Measurements from ENCODE around the gene PAK1. TPM values are rescaled to one million over a fixed set of nuclear protein-coding genes. Genes with fewer than 3 reads are reported as not detected.

PAK1 gene
- 18.7 TPM for polyA plus RNA-seq (2013, experiment 1 of 2)
- 20.2 TPM for polyA plus RNA-seq (2013, experiment 2 of 2)

GRCh38 chr11:77473801-77474683 is at the start of gene PAK1:
Gene PAK1, minus strand, starts transcription at chr11:77474094. Its CDS starts 81,574 bp downstream, at chr11:77392520.
- WGBS: 5% methylated on average over 55 of the region's 72 CpGs
- peak within 1 kb of the TSS in 1 of 2 experiments; percentile 44 for H3K14ac ChIP-seq (ENCODE audit: low read length in 2 of 2)

DNA sequence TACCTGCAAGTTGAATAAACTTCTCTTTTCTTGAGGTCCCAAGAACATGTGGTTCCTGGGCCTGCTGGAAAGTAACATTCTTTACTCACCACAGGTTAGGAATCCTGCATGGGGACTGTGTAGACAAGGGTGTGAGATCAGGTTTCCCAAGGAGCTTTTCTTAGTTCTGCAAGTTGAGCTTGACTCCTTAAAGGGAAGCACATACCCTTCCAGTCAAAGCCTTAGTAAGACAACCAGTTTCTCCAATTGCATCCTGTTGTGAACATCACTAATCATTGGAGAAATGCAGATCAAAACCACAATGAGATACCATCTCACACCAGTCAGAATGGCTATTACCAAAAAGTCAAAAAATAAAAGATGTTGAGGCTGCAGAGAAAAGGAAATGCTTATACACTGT is 48.3 kb upstream of the PAK1 start:
- Histone ChIP-seq H3K4me3 (ENCODE audit: insufficient read depth in 1 of 2, low read depth in 1 of 2, low read length in 2 of 2) (no peak overlapping the region), H3K9ac (ENCODE audit: low read length) (no peak overlapping the region), H4K91ac (ENCODE audit: low read length) (no peak overlapping the region), H2AK5ac (ENCODE audit: low read length, severe bottlenecking) (no peak overlapping the region), H3K79me1 (replicated peaks; ENCODE audit: low read length, poor library complexity, severe bottlenecking) (no peaks in the 10 kb centered on the region), H4K8ac (ENCODE audit: low read length) (no peak overlapping the region), H3K4ac (ENCODE audit: low read depth in 1 of 2, low read length in 2 of 2) (no peak overlapping the region), H3K36me3 (ENCODE audit: control insufficient read depth in 1 of 2, insufficient read depth in 2 of 2, low read depth in 1 of 2, low read length in 2 of 2) (no peaks in the 10 kb centered on the region), H2BK12ac (ENCODE audit: low read length in 2 of 2) (no peak overlapping the region), H3K4me1 (ENCODE audit: control insufficient read depth, insufficient read depth, low read depth, low read length) (no peaks in the 10 kb centered on the region), H3K14ac (ENCODE audit: low read length in 2 of 2) (no peak overlapping the region), H3K27ac (ENCODE audit: low read length, poor library complexity, severe bottlenecking) (no peak overlapping the region), H3K27me3 (ENCODE audit: control insufficient read depth in 1 of 2, insufficient read depth in 1 of 2, low read length in 2 of 2) (no peaks in the 10 kb centered on the region), H2AFZ (ENCODE audit: low read depth, low read length) (no peak overlapping the region), H3K9me3 (ENCODE audit: control insufficient read depth, low read length) (no peaks in the 10 kb centered on the region), H2BK15ac (ENCODE audit: low read depth, poor library complexity, severe bottlenecking) (no peak overlapping the region), H3K23ac (ENCODE audit: low read length in 2 of 2) (no peak overlapping the region), H2BK120ac (ENCODE audit: low read depth, low read length) (no peak overlapping the region), H2BK5ac (ENCODE audit: low read depth, low read length, poor library complexity, severe bottlenecking) (no peak overlapping the region), H3K4me2 (ENCODE audit: low read length, poor library complexity, severe bottlenecking) (no peak overlapping the region), H3K18ac (ENCODE audit: low read depth in 1 of 2, low read length in 2 of 2) (no peak overlapping the region)
- no peak for DNase-seq

More at GRCh38 chr11:77473801-77474683, at the start of gene PAK1:
- H3K4me3 ChIP-seq (ENCODE audit: insufficient read depth in 1 of 2, low read depth in 1 of 2, low read length in 2 of 2): peak within 1 kb of the TSS; percentile 60 to 82
- no peaks in the 10 kb centered on the region for H3K36me3 ChIP-seq (ENCODE audit: control insufficient read depth in 1 of 2, insufficient read depth in 2 of 2, low read depth in 1 of 2, low read length in 2 of 2)
- no peak within 1 kb of the TSS for H3K27ac ChIP-seq (ENCODE audit: low read length, poor library complexity, severe bottlenecking)
- peak within 1 kb of the TSS; percentile 82 for H3K9ac ChIP-seq (ENCODE audit: low read length)
- peak within 1 kb of the TSS; percentile 49 for H3K4me2 ChIP-seq (ENCODE audit: low read length, poor library complexity, severe bottlenecking)
- DNase-seq: peak; percentile 87
- H2BK5ac ChIP-seq (ENCODE audit: low read depth, low read length, poor library complexity, severe bottlenecking): no peak within 1 kb of the TSS
- H3K79me1 ChIP-seq (replicated peaks; ENCODE audit: low read length, poor library complexity, severe bottlenecking): peaks cover 6% of the 10 kb centered on the region
- H2AFZ ChIP-seq (ENCODE audit: low read depth, low read length): peak within 1 kb of the TSS; percentile 74
- no peaks in the 10 kb centered on the region for H3K27me3 ChIP-seq (ENCODE audit: control insufficient read depth in 1 of 2, insufficient read depth in 1 of 2, low read length in 2 of 2)
- peaks cover 3% of the 10 kb centered on the region for H3K4me1 ChIP-seq (ENCODE audit: control insufficient read depth, insufficient read depth, low read depth, low read length)
- no peak within 1 kb of the TSS for H2AK5ac ChIP-seq (ENCODE audit: low read length, severe bottlenecking)
- peak within 1 kb of the TSS; percentile 71 for H2BK120ac ChIP-seq (ENCODE audit: low read depth, low read length)
- H2BK12ac ChIP-seq (ENCODE audit: low read length in 2 of 2): peak within 1 kb of the TSS in 1 of 2 experiments; percentile 60
- no peak within 1 kb of the TSS for H3K23ac ChIP-seq (ENCODE audit: low read length in 2 of 2)
- H3K4ac ChIP-seq (ENCODE audit: low read depth in 1 of 2, low read length in 2 of 2): peak within 1 kb of the TSS in 1 of 2 experiments; percentile 45
- H2BK15ac ChIP-seq (ENCODE audit: low read depth, poor library complexity, severe bottlenecking): peak within 1 kb of the TSS; percentile 44
- peak within 1 kb of the TSS; percentile 81 for H4K8ac ChIP-seq (ENCODE audit: low read length)
- no peaks in the 10 kb centered on the region for H3K9me3 ChIP-seq (ENCODE audit: control insufficient read depth, low read length)
- peak within 1 kb of the TSS; percentile 2 for H4K91ac ChIP-seq (ENCODE audit: low read length)
- peak within 1 kb of the TSS; percentile 62 to 75 for H3K18ac ChIP-seq (ENCODE audit: low read depth in 1 of 2, low read length in 2 of 2)

- Histone ChIP-seq H3K23ac (ENCODE audit: low read length in 2 of 2) (no peak overlapping the region), H2BK5ac (ENCODE audit: low read depth, low read length, poor library complexity, severe bottlenecking) (no peak overlapping the region), H3K18ac (ENCODE audit: low read depth in 1 of 2, low read length in 2 of 2) (no peak overlapping the region), H2AK5ac (ENCODE audit: low read length, severe bottlenecking) (no peak overlapping the region), H3K36me3 (ENCODE audit: control insufficient read depth in 1 of 2, insufficient read depth in 2 of 2, low read depth in 1 of 2, low read length in 2 of 2) (no peaks in the 10 kb centered on the region), H3K27ac (ENCODE audit: low read length, poor library complexity, severe bottlenecking) (no peak overlapping the region), H2BK120ac (ENCODE audit: low read depth, low read length) (no peak overlapping the region), H3K9ac (ENCODE audit: low read length) (no peak overlapping the region), H3K14ac (ENCODE audit: low read length in 2 of 2) (no peak overlapping the region), H3K27me3 (ENCODE audit: control insufficient read depth in 1 of 2, insufficient read depth in 1 of 2, low read length in 2 of 2) (no peaks in the 10 kb centered on the region), H3K9me3 (ENCODE audit: control insufficient read depth, low read length) (no peaks in the 10 kb centered on the region), H3K4me1 (ENCODE audit: control insufficient read depth, insufficient read depth, low read depth, low read length) (no peaks in the 10 kb centered on the region), H3K4me2 (ENCODE audit: low read length, poor library complexity, severe bottlenecking) (no peak overlapping the region), H3K79me1 (replicated peaks; ENCODE audit: low read length, poor library complexity, severe bottlenecking) (no peaks in the 10 kb centered on the region), H2AFZ (ENCODE audit: low read depth, low read length) (no peak overlapping the region), H2BK12ac (ENCODE audit: low read length in 2 of 2) (no peak overlapping the region), H4K91ac (ENCODE audit: low read length) (no peak overlapping the region), H4K8ac (ENCODE audit: low read length) (no peak overlapping the region), H2BK15ac (ENCODE audit: low read depth, poor library complexity, severe bottlenecking) (no peak overlapping the region), H3K4ac (ENCODE audit: low read depth in 1 of 2, low read length in 2 of 2) (no peak overlapping the region), H3K4me3 (ENCODE audit: insufficient read depth in 1 of 2, low read depth in 1 of 2, low read length in 2 of 2) (no peak overlapping the region)
- no peak for DNase-seq
- no CpG with 5 or more reads among the region's 3 CpGs for WGBS
Observed at GRCh38 chr11:77519847-77520246, 46.0 kb upstream of the PAK1 start.

DNA sequence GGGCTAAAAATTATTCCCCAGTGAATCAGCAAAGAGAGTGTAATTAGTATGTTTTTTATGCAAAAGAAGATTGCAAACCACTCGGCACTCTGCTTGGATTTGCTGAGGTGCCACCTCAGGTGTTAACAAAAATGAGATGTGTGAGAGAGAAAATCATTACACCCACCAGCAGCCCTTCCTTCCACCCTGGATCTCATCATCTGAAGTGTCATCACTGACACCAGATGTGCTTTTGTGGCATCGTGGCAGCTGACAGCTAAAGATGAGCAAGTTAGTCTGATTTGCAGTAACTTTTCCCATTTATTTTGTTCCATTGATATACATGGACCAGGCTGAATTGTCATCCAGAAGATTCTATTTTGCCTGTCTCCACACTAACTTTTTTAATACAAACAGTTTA is 44.6 kb upstream of the PAK1 start:
- Histone ChIP-seq H3K4me1 (ENCODE audit: control insufficient read depth, insufficient read depth, low read depth, low read length) (no peaks in the 10 kb centered on the region), H4K91ac (ENCODE audit: low read length) (no peak overlapping the region), H4K8ac (ENCODE audit: low read length) (no peak overlapping the region), H3K14ac (ENCODE audit: low read length in 2 of 2) (no peak overlapping the region), H3K9ac (ENCODE audit: low read length) (no peak overlapping the region), H2BK12ac (ENCODE audit: low read length in 2 of 2) (no peak overlapping the region), H3K18ac (ENCODE audit: low read depth in 1 of 2, low read length in 2 of 2) (no peak overlapping the region), H3K23ac (ENCODE audit: low read length in 2 of 2) (no peak overlapping the region), H3K4ac (ENCODE audit: low read depth in 1 of 2, low read length in 2 of 2) (no peak overlapping the region), H2BK5ac (ENCODE audit: low read depth, low read length, poor library complexity, severe bottlenecking) (no peak overlapping the region), H2AK5ac (ENCODE audit: low read length, severe bottlenecking) (no peak overlapping the region), H3K9me3 (ENCODE audit: control insufficient read depth, low read length) (no peaks in the 10 kb centered on the region), H3K4me2 (ENCODE audit: low read length, poor library complexity, severe bottlenecking) (no peak overlapping the region), H2BK15ac (ENCODE audit: low read depth, poor library complexity, severe bottlenecking) (no peak overlapping the region), H3K27ac (ENCODE audit: low read length, poor library complexity, severe bottlenecking) (no peak overlapping the region), H3K4me3 (ENCODE audit: insufficient read depth in 1 of 2, low read depth in 1 of 2, low read length in 2 of 2) (no peak overlapping the region), H2BK120ac (ENCODE audit: low read depth, low read length) (no peak overlapping the region), H3K79me1 (replicated peaks; ENCODE audit: low read length, poor library complexity, severe bottlenecking) (no peaks in the 10 kb centered on the region), H2AFZ (ENCODE audit: low read depth, low read length) (no peak overlapping the region), H3K27me3 (ENCODE audit: control insufficient read depth in 1 of 2, insufficient read depth in 1 of 2, low read length in 2 of 2) (peaks cover 0 to 3% of the 10 kb centered on the region in 2 experiments), H3K36me3 (ENCODE audit: control insufficient read depth in 1 of 2, insufficient read depth in 2 of 2, low read depth in 1 of 2, low read length in 2 of 2) (no peaks in the 10 kb centered on the region)
- WGBS: 100% methylated on average over 2 of the region's 2 CpGs
- DNase-seq: no peak
